HL-60 (cell line): ENCODE results near the gene CCL13.

Source experiments
- CTCF ChIP-seq: IDR thresholded peaks from one replicate; pipeline ENCODE4 v1.5.1; 2011; ENCODE audit warnings: low read length, control low read depth, inconsistent platforms; ENCODE audit not compliant: insufficient read depth
- POLR2AphosphoS5 ChIP-seq: IDR thresholded peaks from 2 replicates; pipeline ENCODE4 v1.6.1; 2012; ENCODE audit warnings: low read depth
- TF ChIP-seq, protein P1 (sequence below): IDR thresholded peaks from 2 replicates; pipeline ENCODE4 v1.6.1; 2012; ENCODE audit warnings: low read depth; ENCODE audit not compliant: insufficient replicate concordance

DNA sequence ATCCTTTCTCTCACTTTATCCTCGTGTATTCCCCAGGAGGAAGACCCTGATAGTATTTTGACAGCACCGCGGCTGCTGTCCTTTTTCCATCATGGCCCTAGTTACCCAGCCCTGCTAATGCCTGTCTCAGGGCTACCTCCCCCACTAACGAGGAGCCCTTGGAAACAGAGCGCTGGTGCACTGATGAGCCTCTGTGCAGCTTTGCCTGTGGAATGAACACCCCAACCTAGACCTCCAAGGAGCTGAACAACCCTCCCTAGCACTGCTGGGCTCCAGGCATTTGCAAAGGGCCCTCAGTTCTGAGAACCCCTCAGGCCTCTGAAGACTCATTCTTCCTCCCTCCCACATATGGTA is 30.0 kb downstream of the CCL13 start:
- TF ChIP-seq, protein P1, sequence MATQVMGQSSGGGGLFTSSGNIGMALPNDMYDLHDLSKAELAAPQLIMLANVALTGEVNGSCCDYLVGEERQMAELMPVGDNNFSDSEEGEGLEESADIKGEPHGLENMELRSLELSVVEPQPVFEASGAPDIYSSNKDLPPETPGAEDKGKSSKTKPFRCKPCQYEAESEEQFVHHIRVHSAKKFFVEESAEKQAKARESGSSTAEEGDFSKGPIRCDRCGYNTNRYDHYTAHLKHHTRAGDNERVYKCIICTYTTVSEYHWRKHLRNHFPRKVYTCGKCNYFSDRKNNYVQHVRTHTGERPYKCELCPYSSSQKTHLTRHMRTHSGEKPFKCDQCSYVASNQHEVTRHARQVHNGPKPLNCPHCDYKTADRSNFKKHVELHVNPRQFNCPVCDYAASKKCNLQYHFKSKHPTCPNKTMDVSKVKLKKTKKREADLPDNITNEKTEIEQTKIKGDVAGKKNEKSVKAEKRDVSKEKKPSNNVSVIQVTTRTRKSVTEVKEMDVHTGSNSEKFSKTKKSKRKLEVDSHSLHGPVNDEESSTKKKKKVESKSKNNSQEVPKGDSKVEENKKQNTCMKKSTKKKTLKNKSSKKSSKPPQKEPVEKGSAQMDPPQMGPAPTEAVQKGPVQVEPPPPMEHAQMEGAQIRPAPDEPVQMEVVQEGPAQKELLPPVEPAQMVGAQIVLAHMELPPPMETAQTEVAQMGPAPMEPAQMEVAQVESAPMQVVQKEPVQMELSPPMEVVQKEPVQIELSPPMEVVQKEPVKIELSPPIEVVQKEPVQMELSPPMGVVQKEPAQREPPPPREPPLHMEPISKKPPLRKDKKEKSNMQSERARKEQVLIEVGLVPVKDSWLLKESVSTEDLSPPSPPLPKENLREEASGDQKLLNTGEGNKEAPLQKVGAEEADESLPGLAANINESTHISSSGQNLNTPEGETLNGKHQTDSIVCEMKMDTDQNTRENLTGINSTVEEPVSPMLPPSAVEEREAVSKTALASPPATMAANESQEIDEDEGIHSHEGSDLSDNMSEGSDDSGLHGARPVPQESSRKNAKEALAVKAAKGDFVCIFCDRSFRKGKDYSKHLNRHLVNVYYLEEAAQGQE = no peak
- no peak for TF ChIP-seq CTCF
- TF ChIP-seq POLR2AphosphoS5 = no peak
